ENCODE measurements around the gene RCAN3. TPM values are rescaled to one million over a fixed set of nuclear protein-coding genes. Genes with fewer than 3 reads are reported as not detected.

RCAN3 gene
- total and polyA plus RNA-seq, 7 donors = 0.31 to 3.0 (median 0.96) TPM

DNA sequence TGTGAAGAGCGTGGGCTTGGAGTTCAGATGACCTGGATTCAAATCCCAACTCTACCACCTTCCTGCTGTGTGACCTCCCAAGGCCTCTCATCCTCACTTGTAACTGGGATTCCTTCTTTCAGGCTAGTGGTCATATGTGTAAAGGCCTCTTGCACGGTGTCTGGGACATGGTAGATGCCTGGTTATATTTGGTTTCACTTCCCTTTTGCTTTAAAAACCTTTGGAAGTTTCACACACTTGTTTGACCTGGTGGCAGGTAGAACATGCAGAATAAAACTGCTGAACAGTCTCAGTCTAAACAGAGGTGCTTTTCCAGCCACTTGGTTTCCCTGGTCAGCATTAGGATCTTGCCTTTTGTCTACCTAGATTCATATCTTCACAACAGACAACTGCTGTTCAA is 37.0 kb upstream of the RCAN3 start:
- Histone ChIP-seq H3K27ac (no peak overlapping the region), H3K9me3 (no peaks in the 10 kb centered on the region), H3K36me3 (ENCODE audit: insufficient read depth in 1 of 2, low read depth in 1 of 2) (peaks cover 0 to 8% of the 10 kb centered on the region in 2 donors), H3K4me3 (no peak overlapping the region), H3K27me3 (ENCODE audit: insufficient read depth in 3 of 3, low read length in 2 of 3) (no peaks in the 10 kb centered on the region), H3K4me1 (no peaks in the 10 kb centered on the region)
- no peak for DNase-seq
- intact Hi-C loops (cut with DNase I) = no loop called here
- TF ChIP-seq CTCF (IDR thresholded peaks at IDR 0.05) = no peak
- ATAC-seq = no peak
- WGBS, 3 donors = 89 to 94% (median 93%) methylated on average over 2 of the region's 2 CpGs

GRCh38 chr1:24468685-24469316 is 33.8 kb upstream of the RCAN3 start:
- H3K27ac ChIP-seq = no peak overlapping the region
- H3K9me3 ChIP-seq = no peaks in the 10 kb centered on the region
- whole genome bisulfite sequencing, 3 donors = 76 to 82% (median 77%) methylated on average over 11 of the region's 11 CpGs
- ATAC-seq (no peak), DNase-seq (no peak)
- no peak for TF ChIP-seq CTCF (IDR thresholded peaks at IDR 0.05)
- intact Hi-C loops (cut with DNase I) = no loop called here
- no peaks in the 10 kb centered on the region for H3K4me1 ChIP-seq
- H3K27me3 ChIP-seq (ENCODE audit: insufficient read depth in 3 of 3, low read length in 2 of 3) = no peaks in the 10 kb centered on the region
- H3K4me3 ChIP-seq = no peak overlapping the region
- peaks cover 0 to 8% of the 10 kb centered on the region in 2 donors for H3K36me3 ChIP-seq (ENCODE audit: insufficient read depth in 1 of 2, low read depth in 1 of 2)

DNA sequence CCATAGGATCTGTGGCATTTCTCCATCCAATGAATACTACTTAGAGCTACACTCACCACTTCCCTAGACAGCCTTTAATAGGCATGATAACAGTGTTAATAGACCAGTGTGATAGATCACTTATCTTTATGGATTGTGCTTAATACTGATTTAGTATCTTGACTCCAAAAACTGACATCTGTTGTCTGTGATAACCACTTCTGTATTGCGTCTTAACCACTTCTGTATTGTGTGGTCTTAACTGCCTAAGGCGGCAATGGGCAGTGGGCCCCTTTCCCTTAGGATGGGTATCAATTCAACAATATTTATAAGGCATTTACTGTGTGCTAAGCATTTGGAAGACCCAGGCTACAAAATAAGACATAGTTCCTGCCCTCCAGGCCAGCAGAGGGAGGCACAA is 32.0 kb upstream of the RCAN3 start:
- no peak overlapping the region for H3K4me3 ChIP-seq

DNA sequence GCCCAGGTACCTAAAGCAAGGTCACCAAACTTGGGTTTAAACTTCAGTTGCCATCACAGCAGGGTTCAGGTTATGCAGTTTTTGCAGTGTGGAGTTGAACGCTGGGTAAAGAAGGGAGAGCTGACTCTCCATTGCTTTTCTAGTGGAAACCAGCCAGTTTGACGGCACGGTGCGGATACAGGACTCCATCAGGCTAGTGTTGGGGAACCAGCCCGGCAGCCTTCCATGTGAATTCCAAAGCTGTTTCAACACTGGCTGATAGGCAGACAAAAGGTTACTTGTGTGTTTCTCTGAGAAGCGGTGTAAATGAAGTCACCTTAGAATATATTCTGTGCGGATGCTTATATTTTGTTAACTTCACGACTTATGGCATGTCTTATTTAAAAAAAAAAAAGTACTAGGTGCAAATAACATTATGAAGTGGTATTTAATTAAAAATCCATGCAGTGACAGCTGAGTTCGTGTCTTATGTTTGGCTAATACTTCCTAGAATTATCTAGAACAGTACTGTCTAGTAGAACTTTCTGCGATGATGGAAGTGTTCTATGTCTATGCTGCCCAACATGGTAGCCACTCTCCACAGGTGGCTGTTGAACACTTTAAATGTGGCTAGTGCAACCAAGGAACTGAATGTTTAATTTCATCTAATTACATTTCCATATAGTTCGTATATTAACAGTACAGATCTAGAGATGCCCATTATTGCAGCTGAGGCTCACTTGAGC is 29.9 kb upstream of the RCAN3 start:
- H3K4me1 ChIP-seq = no peaks in the 10 kb centered on the region
- no peaks in the 10 kb centered on the region for H3K9me3 ChIP-seq
- no peak for TF ChIP-seq CTCF (IDR thresholded peaks at IDR 0.05)
- no peak for DNase-seq
- ATAC-seq = no peak
- H3K27ac ChIP-seq = no peak overlapping the region
- intact Hi-C loops (cut with DNase I) = no loop called here
- no peak overlapping the region for H3K4me3 ChIP-seq
- H3K27me3 ChIP-seq (ENCODE audit: insufficient read depth in 3 of 3, low read length in 2 of 3) = peaks cover 0 to 3% (median 0%) of the 10 kb centered on the region in 3 donors
- WGBS, 3 donors = 78 to 80% (median 78%) methylated on average over 11 of the region's 11 CpGs
- no peaks in the 10 kb centered on the region for H3K36me3 ChIP-seq (ENCODE audit: insufficient read depth in 1 of 2, low read depth in 1 of 2)

More for the DNA sequence above, 32.0 kb upstream of the RCAN3 start:
- intact Hi-C loops (cut with DNase I) = no loop called here
- no peak for DNase-seq
- Histone ChIP-seq H3K9me3 (no peaks in the 10 kb centered on the region), H3K4me1 (no peaks in the 10 kb centered on the region), H3K36me3 (ENCODE audit: insufficient read depth in 1 of 2, low read depth in 1 of 2) (peaks cover 0 to 4% of the 10 kb centered on the region in 2 donors), H3K27ac (no peak overlapping the region), H3K27me3 (ENCODE audit: insufficient read depth in 3 of 3, low read length in 2 of 3) (peaks cover 0 to 2% (median 0%) of the 10 kb centered on the region in 3 donors)
- no peak for ATAC-seq
- WGBS, 3 donors = 94 to 95% (median 95%) methylated on average over 2 of the region's 2 CpGs
- no peak for TF ChIP-seq CTCF (IDR thresholded peaks at IDR 0.05)

Measured in psoas muscle (tissue), 8 donors.